ENCODE measurements around the gene ATP5MC3. TPM values are rescaled to one million over a fixed set of nuclear protein-coding genes. Genes with fewer than 3 reads are reported as not detected.

The ATP5MC3 gene
- total RNA-seq, 1 donor from 2014 or later, result 133 TPM

DNA sequence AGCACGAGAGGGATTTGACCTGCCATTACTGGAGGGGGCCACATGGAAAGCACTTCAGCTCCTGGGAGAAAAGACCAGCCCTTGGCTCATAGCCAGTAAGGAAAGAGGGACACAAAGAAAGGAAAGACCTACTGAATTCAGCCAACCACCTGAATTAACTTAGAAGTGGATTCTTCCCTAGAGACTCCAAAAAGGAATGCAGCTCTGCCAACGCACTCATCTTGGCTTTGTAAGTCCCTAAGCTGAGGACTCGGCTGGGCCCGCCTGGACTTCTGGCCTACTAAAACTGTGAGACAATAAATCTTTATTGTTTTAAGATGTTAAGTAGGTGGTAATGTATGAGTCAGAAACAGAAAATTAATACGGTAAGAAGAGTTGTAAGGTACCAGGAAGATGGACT is 25.0 kb downstream of the ATP5MC3 start:
- DNase-seq, result no peak
- TF ChIP-seq, protein P1, sequence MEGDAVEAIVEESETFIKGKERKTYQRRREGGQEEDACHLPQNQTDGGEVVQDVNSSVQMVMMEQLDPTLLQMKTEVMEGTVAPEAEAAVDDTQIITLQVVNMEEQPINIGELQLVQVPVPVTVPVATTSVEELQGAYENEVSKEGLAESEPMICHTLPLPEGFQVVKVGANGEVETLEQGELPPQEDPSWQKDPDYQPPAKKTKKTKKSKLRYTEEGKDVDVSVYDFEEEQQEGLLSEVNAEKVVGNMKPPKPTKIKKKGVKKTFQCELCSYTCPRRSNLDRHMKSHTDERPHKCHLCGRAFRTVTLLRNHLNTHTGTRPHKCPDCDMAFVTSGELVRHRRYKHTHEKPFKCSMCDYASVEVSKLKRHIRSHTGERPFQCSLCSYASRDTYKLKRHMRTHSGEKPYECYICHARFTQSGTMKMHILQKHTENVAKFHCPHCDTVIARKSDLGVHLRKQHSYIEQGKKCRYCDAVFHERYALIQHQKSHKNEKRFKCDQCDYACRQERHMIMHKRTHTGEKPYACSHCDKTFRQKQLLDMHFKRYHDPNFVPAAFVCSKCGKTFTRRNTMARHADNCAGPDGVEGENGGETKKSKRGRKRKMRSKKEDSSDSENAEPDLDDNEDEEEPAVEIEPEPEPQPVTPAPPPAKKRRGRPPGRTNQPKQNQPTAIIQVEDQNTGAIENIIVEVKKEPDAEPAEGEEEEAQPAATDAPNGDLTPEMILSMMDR (IDR thresholded peaks at IDR 0.05), result no peak
- Histone ChIP-seq H3K4me1 (peaks cover 15% of the 10 kb centered on the region), H3K4me3 (no peak overlapping the region), H3K9me3 (no peaks in the 10 kb centered on the region), H3K27me3 (ENCODE audit: low read depth) (no peaks in the 10 kb centered on the region), H3K27ac (no peak overlapping the region), H3K36me3 (no peaks in the 10 kb centered on the region)
- no peak for ATAC-seq
- intact Hi-C loops (cut with DNase I), result no loop called here

DNA sequence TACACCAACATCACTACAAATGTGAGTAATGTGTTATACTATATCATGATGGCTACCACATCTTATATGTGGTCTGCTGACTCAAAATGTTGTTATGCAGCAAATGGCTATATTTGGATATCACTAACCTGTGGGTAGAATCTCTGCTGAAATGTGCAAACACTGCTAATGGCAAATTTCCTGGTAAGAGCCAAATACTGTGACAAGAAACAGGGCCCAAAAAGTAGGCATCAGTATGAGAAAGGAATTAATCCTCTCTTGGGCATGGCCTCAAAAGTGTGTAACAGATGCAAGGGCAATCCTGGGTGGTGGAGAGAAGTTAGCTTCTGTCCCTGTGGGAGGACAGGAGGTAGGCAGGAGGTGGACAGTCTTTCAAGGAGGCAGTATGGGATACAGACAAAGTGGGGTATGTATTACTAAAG is 26.8 kb downstream of the ATP5MC3 start:
- DNase-seq, result no peak
- H3K27me3 ChIP-seq (ENCODE audit: low read depth), result no peaks in the 10 kb centered on the region
- H3K4me1 ChIP-seq, result peaks cover 15% of the 10 kb centered on the region
- intact Hi-C loops (cut with DNase I), result no loop called here
- H3K4me3 ChIP-seq, result no peak overlapping the region
- H3K27ac ChIP-seq, result no peak overlapping the region
- ATAC-seq, result no peak
- TF ChIP-seq, protein P1 (IDR thresholded peaks at IDR 0.05), result no peak
- no peaks in the 10 kb centered on the region for H3K9me3 ChIP-seq
- peaks cover 11% of the 10 kb centered on the region for H3K36me3 ChIP-seq

DNA sequence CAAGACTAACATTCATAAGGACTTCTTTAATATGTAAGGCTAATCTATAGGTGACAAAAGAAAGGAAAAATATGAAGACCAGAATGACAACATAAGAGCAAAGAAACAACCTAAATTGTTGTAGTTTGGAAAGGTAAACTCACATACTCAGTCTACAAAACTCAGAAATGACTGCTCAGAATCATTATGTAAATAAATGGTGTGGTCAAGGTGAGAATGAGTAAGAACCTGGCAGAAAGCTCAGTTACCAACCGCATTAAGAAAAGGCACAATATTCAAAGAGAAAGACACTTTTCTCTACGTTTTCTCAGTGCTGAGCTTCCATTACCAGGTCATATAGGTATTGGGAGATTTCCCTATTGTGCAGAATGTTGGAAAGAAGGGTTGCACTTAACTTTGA is 29.3 kb downstream of the ATP5MC3 start:
- ATAC-seq (peak in 1 of 2 donors; percentile 43), DNase-seq (no peak)
- H3K27me3 ChIP-seq (ENCODE audit: low read depth), result no peaks in the 10 kb centered on the region
- H3K4me3 ChIP-seq, result no peak overlapping the region
- TF ChIP-seq, protein P1 (IDR thresholded peaks at IDR 0.05), result no peak
- peaks cover 15% of the 10 kb centered on the region for H3K4me1 ChIP-seq
- intact Hi-C loops (cut with DNase I), result no loop called here
- no peak overlapping the region for H3K27ac ChIP-seq
- H3K9me3 ChIP-seq, result no peaks in the 10 kb centered on the region
- H3K36me3 ChIP-seq, result peaks cover 12% of the 10 kb centered on the region

DNA sequence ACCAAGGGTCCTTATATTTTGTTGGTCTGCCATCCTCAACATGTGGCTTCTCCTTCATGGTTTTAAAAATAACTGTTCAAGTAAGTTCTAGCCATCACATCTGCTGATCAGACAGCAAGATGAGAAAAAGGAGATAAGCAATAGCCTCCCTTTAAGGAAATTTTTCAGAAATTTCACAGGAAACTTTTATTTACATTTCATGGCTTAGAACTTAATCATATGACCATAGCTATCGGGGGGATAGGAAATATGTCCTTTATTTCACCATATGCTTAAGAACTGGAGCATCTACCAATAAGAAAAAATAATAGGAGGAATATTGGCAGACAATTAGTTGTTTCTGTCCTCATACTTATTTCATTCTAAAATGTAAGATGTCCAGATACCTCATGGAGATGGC is 29.7 kb downstream of the ATP5MC3 start:
- Histone ChIP-seq H3K9me3 (no peaks in the 10 kb centered on the region), H3K36me3 (peaks cover 12% of the 10 kb centered on the region), H3K4me3 (no peak overlapping the region), H3K4me1 (peaks cover 15% of the 10 kb centered on the region), H3K27ac (no peak overlapping the region), H3K27me3 (ENCODE audit: low read depth) (no peaks in the 10 kb centered on the region)
- no peak for ATAC-seq
- intact Hi-C loops (cut with DNase I), result no loop called here
- no peak for DNase-seq
- TF ChIP-seq, protein P1 (IDR thresholded peaks at IDR 0.05), result no peak

DNA sequence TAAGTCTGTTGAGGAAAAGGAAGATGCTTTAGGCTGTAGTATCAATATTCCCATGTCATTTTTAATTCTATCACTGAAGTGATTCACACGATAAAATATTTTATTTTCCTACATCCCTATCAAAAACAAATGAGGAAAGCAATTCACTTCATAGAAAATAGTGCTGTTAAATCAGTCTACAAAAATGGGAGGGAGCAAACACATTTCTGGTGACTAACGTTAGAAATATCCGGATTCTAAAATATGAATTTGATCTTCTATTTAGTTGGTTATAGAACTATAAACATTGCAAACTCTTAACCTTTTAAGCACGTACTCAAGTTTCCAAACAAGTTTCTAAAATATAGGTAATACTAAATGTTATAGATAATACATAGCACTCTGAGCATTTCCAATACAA is 34.3 kb downstream of the ATP5MC3 start:
- ATAC-seq (no peak), DNase-seq (no peak)
- H3K36me3 ChIP-seq, result peaks cover 23% of the 10 kb centered on the region
- intact Hi-C loops (cut with DNase I), result no loop called here
- H3K27ac ChIP-seq, result no peak overlapping the region
- TF ChIP-seq, protein P1 (IDR thresholded peaks at IDR 0.05), result no peak
- no peak overlapping the region for H3K4me3 ChIP-seq
- no peaks in the 10 kb centered on the region for H3K9me3 ChIP-seq
- H3K27me3 ChIP-seq (ENCODE audit: low read depth), result no peaks in the 10 kb centered on the region
- H3K4me1 ChIP-seq, result peaks cover 4% of the 10 kb centered on the region

DNA sequence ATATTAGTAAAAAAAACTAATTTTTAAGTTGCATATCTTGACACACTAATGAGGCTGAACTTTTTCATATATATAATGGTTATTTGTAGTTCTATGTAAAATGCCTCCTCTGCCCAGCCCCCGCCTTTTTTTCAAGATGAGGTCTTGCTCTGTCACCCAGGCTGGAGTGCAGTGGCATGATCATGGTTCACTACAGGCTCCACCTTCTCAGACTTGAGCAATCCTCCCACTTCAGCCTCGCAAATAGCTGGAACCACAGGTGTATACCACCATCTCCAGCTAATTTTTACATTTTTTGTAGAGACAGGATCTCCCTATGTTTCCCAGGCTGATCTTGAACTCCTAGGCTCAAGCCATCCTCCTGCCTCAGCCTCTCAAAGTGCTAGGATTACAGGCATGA is 37.8 kb downstream of the ATP5MC3 start:
- Histone ChIP-seq H3K27me3 (ENCODE audit: low read depth) (no peaks in the 10 kb centered on the region), H3K36me3 (peaks cover 15% of the 10 kb centered on the region), H3K9me3 (no peaks in the 10 kb centered on the region), H3K27ac (no peak overlapping the region), H3K4me3 (no peak overlapping the region), H3K4me1 (no peaks in the 10 kb centered on the region)
- intact Hi-C loops (cut with DNase I), result no loop called here
- TF ChIP-seq, protein P1 (IDR thresholded peaks at IDR 0.05), result no peak
- ATAC-seq (no peak), DNase-seq (no peak)
